ENCODE data around the gene MUC5AC.

GRCh38 chr11:1234771-1235305 is 77.1 kb downstream of the MUC5AC start:
- TF ChIP-seq POLR2A (IDR thresholded peaks at IDR 0.05) (no peak), CTCF (IDR thresholded peaks at IDR 0.05) (no peak)
